K562 (cell line): Measurements from ENCODE around the gene RAB3GAP2. TPM values are rescaled to one million over a fixed set of nuclear protein-coding genes. Genes with fewer than 3 reads are reported as not detected.

Experiments used
- CHD1 ChIP-seq: fragments of 200-600 bp; sonication (generic); IDR thresholded peaks from one replicate; pipeline ENCODE4 v1.6.1; 2012; ENCODE audit warnings: mild to moderate bottlenecking, moderate library complexity, low read length, inconsistent platforms
- DACH1 ChIP-seq: fragments of 450-650 bp; IDR thresholded peaks from 2 replicates; pipeline ENCODE4 v1.6.1; 2018; ENCODE audit not compliant: partially characterized antibody
- GABPA ChIP-seq: fragments of 200-800 bp; sonication (Bioruptor generic); conservative IDR thresholded peaks from 2 replicates; pipeline ENCODE4 v1.6.1; 2016; ENCODE audit warnings: low read depth, missing genetic modification characterization, missing compliant biosample characterization
- GABPB1 ChIP-seq: sonication (generic); formaldehyde crosslinking; IDR thresholded peaks from 2 replicates; pipeline ENCODE4 v1.8.0; 2022; ENCODE audit warnings: mild to moderate bottlenecking, missing genetic modification reagents
- HDAC6 ChIP-seq: IDR thresholded peaks from 2 replicates; pipeline ENCODE4 v1.6.1; 2012; ENCODE audit warnings: low read depth, mild to moderate bottlenecking, control low read depth, inconsistent platforms, low read length, moderate library complexity
- KAT8 ChIP-seq: fragments of 450-650 bp; IDR thresholded peaks from 2 replicates; pipeline ENCODE4 v1.6.1; 2016; ENCODE audit warnings: low read depth, mild to moderate bottlenecking
- MAFF ChIP-seq: IDR thresholded peaks from 2 replicates; pipeline ENCODE4 v1.6.1; 2012; ENCODE audit warnings: low read length, improper control_type of control experiment
- MEF2D ChIP-seq: conservative IDR thresholded peaks from 2 replicates; pipeline ENCODE4 v1.6.1; 2016; ENCODE audit warnings: low read depth, missing genetic modification characterization, missing compliant biosample characterization
- MIER1 ChIP-seq: fragments of 450-650 bp; IDR thresholded peaks from 2 replicates; pipeline ENCODE4 v1.6.1; 2016; ENCODE audit warnings: antibody characterized with exemption, mild to moderate bottlenecking, low read depth
- NFRKB ChIP-seq: fragments of 450-650 bp; IDR thresholded peaks from 2 replicates; pipeline ENCODE4 v1.6.1; 2016; ENCODE audit warnings: low read depth
- NR2C1 ChIP-seq, 2 experiments: fragments of 450-650 bp; IDR thresholded peaks; 2 replicates each; pipeline ENCODE4 v1.6.1; 2017; ENCODE audit warnings: mild to moderate bottlenecking in 2 of 2, antibody characterized with exemption in 1 of 2, inconsistent platforms in 1 of 2, missing compliant biosample characterization in 1 of 2, missing genetic modification characterization in 1 of 2
- NR2C2 ChIP-seq, 2 experiments: fragments of 200-800 bp in 1 of 2; sonication (Bioruptor generic) in 1 of 2; sonication (generic) in 1 of 2; formaldehyde crosslinking in 1 of 2; IDR thresholded peaks; 2 replicates each; pipeline versions ENCODE4 v1.6.1 to v1.8.0; 2016 to 2022; ENCODE audit warnings: mild to moderate bottlenecking in 1 of 2, missing compliant biosample characterization in 1 of 2, missing genetic modification characterization in 1 of 2, missing genetic modification reagents in 1 of 2
- POLR2A ChIP-seq: fragments of 450-650 bp; conservative IDR thresholded peaks from 2 replicates; pipeline ENCODE4 v1.6.1; 2016
- RHOXF2B ChIP-seq: fragments of 250-450 bp; sonication (Bioruptor Pico); conservative IDR thresholded peaks from 2 replicates; pipeline ENCODE4 v1.5.1; 2021
- SMARCA4 ChIP-seq: fragments of 450-650 bp; IDR thresholded peaks from 2 replicates; pipeline ENCODE4 v1.6.1; 2016
- SMC3 ChIP-seq: conservative IDR thresholded peaks from 2 replicates; pipeline ENCODE4 v1.6.1; 2011; ENCODE audit warnings: low read depth, low read length, improper control_type of control experiment; ENCODE audit not compliant: insufficient read depth
- SOX6 ChIP-seq: fragments of 450-650 bp; IDR thresholded peaks from 2 replicates; pipeline ENCODE4 v1.6.1; 2014; ENCODE audit warnings: mild to moderate bottlenecking
- SRSF9 ChIP-seq: fragments of 200-400 bp; formaldehyde crosslinking; IDR thresholded peaks from 2 replicates; pipeline ENCODE4 v1.6.1; 2017; ENCODE audit warnings: low read depth, low read length, borderline replicate concordance
- STAT5B ChIP-seq: fragments of 250-450 bp; sonication (Bioruptor Pico); IDR thresholded peaks from 2 replicates; pipeline ENCODE4 v1.8.0; 2021; ENCODE audit warnings: mild to moderate bottlenecking, inconsistent platforms
- ZNF146 ChIP-seq: IDR thresholded peaks from one replicate; pipeline ENCODE4 v1.6.1; 2018; ENCODE audit warnings: missing compliant biosample characterization; ENCODE audit not compliant: unreplicated experiment
- ZNF165 ChIP-seq: fragments of 250-450 bp; sonication (Bioruptor Pico); IDR thresholded peaks from 2 replicates; pipeline ENCODE4 v1.4.0; 2020; ENCODE audit warnings: borderline replicate concordance
- ZNF586 ChIP-seq: fragments of 450-650 bp; formaldehyde crosslinking; conservative IDR thresholded peaks from 2 replicates; pipeline ENCODE4 v1.4.0; 2020; ENCODE audit warnings: mild to moderate bottlenecking, moderate library complexity
- ZNF644 ChIP-seq: fragments of 200-800 bp; sonication (Bioruptor generic); IDR thresholded peaks from 2 replicates; pipeline ENCODE4 v1.6.1; 2016; ENCODE audit warnings: low read depth, missing genetic modification characterization, missing compliant biosample characterization
- polyA plus RNA-seq, 8 experiments: library from polyadenylated mRNA; depleted of rRNA in 4 of 8; stranded (reverse) in 5 of 8; unstranded in 3 of 8; fragments of >200 nt; fragmentation: Nextera tagmentation in 2 of 8; fragmentation: Illumina TruSeq in 1 of 8; extraction: Ambion mirVana in 2 of 8; extraction: Trizol in 1 of 8; gene quantifications; 2 replicates each; pipeline versions ENCODE4 v1.2.1 to v1.2.3, GENCODE V29; 2011 to 2014; ENCODE audit warnings: inconsistent platforms in 1 of 8, missing spikeins in 1 of 8
- total RNA-seq, 7 experiments: library from RNA; depleted of rRNA in 6 of 7; stranded (reverse); fragments of >200 nt in 6 of 7; fragmentation: Illumina TruSeq in 2 of 7; extraction: Trizol in 2 of 7; gene quantifications; 2 replicates each; pipeline versions ENCODE4 v1.2.1 to v1.2.3, GENCODE V29; 2011 to 2021; ENCODE audit warnings: low replicate concordance in 1 of 7
- TF ChIP-seq, protein P1 (sequence below): sonication (generic); formaldehyde crosslinking; IDR thresholded peaks from 2 replicates; pipeline ENCODE4 v1.8.0; 2023; ENCODE audit warnings: mild to moderate bottlenecking, missing genetic modification reagents
- TF ChIP-seq, protein P2 (sequence below): fragments of 450-650 bp; IDR thresholded peaks from 2 replicates; pipeline ENCODE4 v1.6.1; 2018; ENCODE audit warnings: mild to moderate bottlenecking, low read depth; ENCODE audit not compliant: partially characterized antibody

Gene RAB3GAP2
- total and polyA plus RNA-seq, 9 of the 15 experiments (the other 6 are each of a cell fraction or from before 2014, with no cell fraction given): 14.1 to 69.1 (median 32.2) TPM

DNA sequence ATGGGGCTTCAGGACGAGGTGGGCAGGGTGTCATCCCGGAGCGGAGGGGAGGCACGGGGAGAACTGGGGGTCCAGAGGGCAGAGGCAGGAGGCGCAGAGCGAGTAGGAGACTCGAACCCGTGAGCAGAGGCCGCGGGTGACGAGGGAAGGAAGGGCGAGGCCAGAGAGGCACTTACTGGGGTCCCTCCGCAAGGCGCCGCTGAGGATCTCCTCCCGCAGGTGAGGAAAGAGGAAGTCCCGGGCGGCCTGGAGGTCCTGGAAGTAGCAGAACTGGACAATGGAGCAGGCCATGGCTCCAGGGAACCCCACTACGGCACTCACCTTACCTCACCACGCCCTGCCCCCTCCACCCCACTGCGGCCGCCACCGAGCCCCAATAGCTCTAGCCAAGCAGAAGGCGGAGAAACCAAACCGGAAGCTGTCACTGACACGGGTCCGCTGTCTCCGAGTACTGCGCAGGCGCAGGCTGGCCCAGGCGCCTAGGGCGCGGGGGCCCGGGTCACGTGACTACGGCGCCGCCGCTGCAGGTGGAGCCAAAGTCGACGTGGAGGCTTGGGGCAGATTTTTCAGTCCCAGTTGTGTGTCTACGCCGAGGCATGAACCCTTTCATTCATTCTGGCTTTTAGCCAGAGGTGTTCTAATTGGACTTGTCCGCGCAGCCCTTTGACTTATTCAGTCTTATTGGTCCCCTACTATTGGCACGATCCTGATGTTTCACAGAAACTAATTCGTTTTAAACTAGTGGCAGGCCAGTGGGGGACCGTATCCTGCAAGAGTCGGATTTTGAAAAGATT is at the start of gene RAB3GAP2 (continued):
- TF ChIP-seq, protein P1, sequence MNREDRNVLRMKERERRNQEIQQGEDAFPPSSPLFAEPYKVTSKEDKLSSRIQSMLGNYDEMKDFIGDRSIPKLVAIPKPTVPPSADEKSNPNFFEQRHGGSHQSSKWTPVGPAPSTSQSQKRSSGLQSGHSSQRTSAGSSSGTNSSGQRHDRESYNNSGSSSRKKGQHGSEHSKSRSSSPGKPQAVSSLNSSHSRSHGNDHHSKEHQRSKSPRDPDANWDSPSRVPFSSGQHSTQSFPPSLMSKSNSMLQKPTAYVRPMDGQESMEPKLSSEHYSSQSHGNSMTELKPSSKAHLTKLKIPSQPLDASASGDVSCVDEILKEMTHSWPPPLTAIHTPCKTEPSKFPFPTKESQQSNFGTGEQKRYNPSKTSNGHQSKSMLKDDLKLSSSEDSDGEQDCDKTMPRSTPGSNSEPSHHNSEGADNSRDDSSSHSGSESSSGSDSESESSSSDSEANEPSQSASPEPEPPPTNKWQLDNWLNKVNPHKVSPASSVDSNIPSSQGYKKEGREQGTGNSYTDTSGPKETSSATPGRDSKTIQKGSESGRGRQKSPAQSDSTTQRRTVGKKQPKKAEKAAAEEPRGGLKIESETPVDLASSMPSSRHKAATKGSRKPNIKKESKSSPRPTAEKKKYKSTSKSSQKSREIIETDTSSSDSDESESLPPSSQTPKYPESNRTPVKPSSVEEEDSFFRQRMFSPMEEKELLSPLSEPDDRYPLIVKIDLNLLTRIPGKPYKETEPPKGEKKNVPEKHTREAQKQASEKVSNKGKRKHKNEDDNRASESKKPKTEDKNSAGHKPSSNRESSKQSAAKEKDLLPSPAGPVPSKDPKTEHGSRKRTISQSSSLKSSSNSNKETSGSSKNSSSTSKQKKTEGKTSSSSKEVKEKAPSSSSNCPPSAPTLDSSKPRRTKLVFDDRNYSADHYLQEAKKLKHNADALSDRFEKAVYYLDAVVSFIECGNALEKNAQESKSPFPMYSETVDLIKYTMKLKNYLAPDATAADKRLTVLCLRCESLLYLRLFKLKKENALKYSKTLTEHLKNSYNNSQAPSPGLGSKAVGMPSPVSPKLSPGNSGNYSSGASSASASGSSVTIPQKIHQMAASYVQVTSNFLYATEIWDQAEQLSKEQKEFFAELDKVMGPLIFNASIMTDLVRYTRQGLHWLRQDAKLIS (CRISPR knock-in tag): peak; percentile 20
- TF ChIP-seq GABPB1 (peak; percentile 96), ZNF165 (no peak), RHOXF2B (CRISPR knock-in tag) (no peak), POLR2A (peak; percentile 95), DACH1 (no peak), SMARCA4 (peak; percentile 45; the same call in 1 of the 2 replicates), MEF2D (tag) (no peak; the same call in 1 of the 2 replicates), ZNF644 (tag) (peak; percentile 86), NR2C1 (IDR thresholded peaks at IDR 0.05) (no peak; the same call in 1 of the 2 replicates), NR2C1 (tag; IDR thresholded peaks at IDR 0.05) (peak; percentile 49), NR2C2 (CRISPR knock-in tag; IDR thresholded peaks at IDR 0.05) (no peak), NR2C2 (tag; IDR thresholded peaks at IDR 0.05) (peak; percentile 73), GABPA (tag) (peak; percentile 93), KAT8 (no peak), SRSF9 (no peak), MAFF (no peak), STAT5B (CRISPR knock-in tag) (no peak), ZNF586 (CRISPR knock-in tag) (no peak), CHD1 (peak; percentile 6), NFRKB (no peak; the same call in 1 of the 2 replicates), SMC3 (no peak), ZNF146 (CRISPR knock-in tag) (no peak), SOX6 (peak; percentile 59), MIER1 (no peak; the same call in 1 of the 2 replicates), HDAC6 (no peak)
- TF ChIP-seq, protein P2, sequence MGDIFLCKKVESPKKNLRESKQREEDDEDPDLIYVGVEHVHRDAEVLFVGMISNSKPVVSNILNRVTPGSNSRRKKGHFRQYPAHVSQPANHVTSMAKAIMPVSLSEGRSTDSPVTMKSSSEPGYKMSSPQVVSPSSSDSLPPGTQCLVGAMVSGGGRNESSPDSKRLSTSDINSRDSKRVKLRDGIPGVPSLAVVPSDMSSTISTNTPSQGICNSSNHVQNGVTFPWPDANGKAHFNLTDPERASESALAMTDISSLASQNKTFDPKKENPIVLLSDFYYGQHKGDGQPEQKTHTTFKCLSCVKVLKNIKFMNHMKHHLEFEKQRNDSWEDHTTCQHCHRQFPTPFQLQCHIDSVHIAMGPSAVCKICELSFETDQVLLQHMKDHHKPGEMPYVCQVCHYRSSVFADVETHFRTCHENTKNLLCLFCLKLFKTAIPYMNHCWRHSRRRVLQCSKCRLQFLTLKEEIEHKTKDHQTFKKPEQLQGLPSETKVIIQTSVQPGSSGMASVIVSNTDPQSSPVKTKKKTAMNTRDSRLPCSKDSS: no peak
